GM21526 (cell line): ENCODE data around the gene CDHR5.
"Not testable (repeated sequence)": the region's sequence is repeated elsewhere in the genome, so short reads cannot be mapped to it uniquely, and the experiment has no call there.

Source experiments
- ATAC-seq: cut with Tn5 transposase; IDR thresholded peaks from one replicate; pipeline ENCODE4 v1.9.1; 2021; ENCODE audit warnings: moderate library complexity; ENCODE audit not compliant: unreplicated experiment, low FRiP score

CDHR5 gene

GRCh38 chr11:624705-625635, at the start of gene CDHR5:
CDHR5 (minus strand) TSS chr11:624955; CDS start chr11:624902, 53 bp downstream.
- ATAC-seq: no peak

- no peak for ATAC-seq
Measured at GRCh38 chr11:674406-674805, 49.7 kb upstream of the CDHR5 start.

- no peak for ATAC-seq
Measured at GRCh38 chr11:673866-674265, 49.1 kb upstream of the CDHR5 start.

GRCh38 chr11:665704-666281, 41.0 kb upstream of the CDHR5 start:
- ATAC-seq: no peak

GRCh38 chr11:665062-665703, 40.4 kb upstream of the CDHR5 start:
- no peak for ATAC-seq

- no peak for ATAC-seq
Measured at GRCh38 chr11:662689-663274, 38.0 kb upstream of the CDHR5 start.

GRCh38 chr11:660681-661444, 36.1 kb upstream of the CDHR5 start:
- ATAC-seq: no peak

- ATAC-seq: no peak
Measured at GRCh38 chr11:660281-660680, 35.5 kb upstream of the CDHR5 start.

GRCh38 chr11:659532-660085, 34.9 kb upstream of the CDHR5 start:
- no peak for ATAC-seq

- ATAC-seq: no peak
Measured at GRCh38 chr11:657691-658126, 33.0 kb upstream of the CDHR5 start.

GRCh38 chr11:656866-657265, 32.1 kb upstream of the CDHR5 start:
- no peak for ATAC-seq

- ATAC-seq: no peak
Measured at GRCh38 chr11:656426-656825, 31.7 kb upstream of the CDHR5 start.

GRCh38 chr11:655036-655726, 30.4 kb upstream of the CDHR5 start:
- ATAC-seq: no peak

- ATAC-seq: not testable (repeated sequence)
Measured at GRCh38 chr11:654444-654843, 29.7 kb upstream of the CDHR5 start.

- no peak for ATAC-seq
Measured at GRCh38 chr11:653837-654236, 29.1 kb upstream of the CDHR5 start.

GRCh38 chr11:653136-653535, 28.4 kb upstream of the CDHR5 start:
- not testable (repeated sequence) for ATAC-seq

GRCh38 chr11:650482-650881, 25.7 kb upstream of the CDHR5 start:
- ATAC-seq: no peak

GRCh38 chr11:647672-648158, 23.0 kb upstream of the CDHR5 start:
- ATAC-seq: not testable (repeated sequence)

GRCh38 chr11:646214-646613, 21.5 kb upstream of the CDHR5 start:
- ATAC-seq: no peak
